H1 (cell line): ENCODE results near the gene MYNN. TPM values are rescaled to one million over a fixed set of nuclear protein-coding genes. Genes with fewer than 3 reads are reported as not detected.
A peak's percentile ranks its signal among the peaks of the same experiment; 100 is the strongest.

Source experiments
- ATF2 ChIP-seq: IDR thresholded peaks from 2 replicates; pipeline ENCODE4 v1.6.1; 2012; ENCODE audit warnings: low read length, inconsistent platforms
- EZH2 ChIP-seq: fragments of 200-600 bp; sonication (generic); IDR thresholded peaks from 2 replicates; pipeline ENCODE4 v1.7.1; 2012; ENCODE audit warnings: low read depth, mild to moderate bottlenecking, moderate library complexity, low read length, inconsistent platforms; ENCODE audit not compliant: severe bottlenecking
- GTF2F1 ChIP-seq: IDR thresholded peaks from 2 replicates; pipeline ENCODE4 v1.6.1; 2012; ENCODE audit warnings: low read depth, low read length, improper control_type of control experiment, borderline replicate concordance
- KDM4A ChIP-seq: IDR thresholded peaks from one replicate; pipeline ENCODE4 v1.7.1; 2012; ENCODE audit warnings: low read depth, mild to moderate bottlenecking, moderate library complexity, low read length, inconsistent platforms; ENCODE audit not compliant: severe bottlenecking
- PHF8 ChIP-seq: fragments of 200-600 bp; sonication (generic); conservative IDR thresholded peaks from 2 replicates; pipeline ENCODE4 v1.7.1; 2012; ENCODE audit warnings: low read depth, mild to moderate bottlenecking, inconsistent platforms, low read length, moderate library complexity
- SP1 ChIP-seq: IDR thresholded peaks from 2 replicates; pipeline ENCODE4 v1.6.1; 2011; ENCODE audit warnings: low read depth, low read length
- SRF ChIP-seq: IDR thresholded peaks from 2 replicates; pipeline ENCODE4 v1.6.1; 2011; ENCODE audit warnings: mild to moderate bottlenecking, low read depth, low read length, moderate library complexity
- TAF7 ChIP-seq: optimal IDR thresholded peaks from 2 replicates; pipeline ENCODE3; 2011; ENCODE audit warnings: low read depth, mild to moderate bottlenecking, inconsistent platforms, low read length, moderate library complexity, borderline replicate concordance
- TCF12 ChIP-seq: IDR thresholded peaks from 2 replicates; pipeline ENCODE4 v1.6.1; 2011; ENCODE audit warnings: low read depth, mild to moderate bottlenecking, low read length
- polyA plus RNA-seq, 7 experiments: library from polyadenylated mRNA; depleted of rRNA in 3 of 7; stranded (reverse) in 5 of 7; unstranded in 2 of 7; fragments of >200 nt in 5 of 7; fragments of 200-250 nt in 2 of 7; gene quantifications; 1 replicate in 5 of 7; 2 replicates in 1 of 7; 4 replicates in 1 of 7; pipeline versions ENCODE4 v1.2.1 to v1.2.3, GENCODE V29; 2011 to 2013; ENCODE audit warnings: missing spikeins in 2 of 7, mixed read lengths in 2 of 7
- total RNA-seq: library from RNA; stranded (reverse); fragmentation: NEBNext Ultra II Directional; extraction: Animal tissue kit (Norgen Biotek cat#: 25700); gene quantifications from 2 replicates; pipeline ENCODE4 v1.2.1, GENCODE V29; 2021

Gene MYNN
- total and polyA plus RNA-seq, 2 of the 8 experiments (the other 6 are each of a cell fraction or from before 2014, with no cell fraction given) = 7.3 to 15.2 TPM

- TF ChIP-seq ATF2 (0 out of 2 replicates have a peak, but pooled peaks have one; percentile 28), SP1 (0 out of 2 replicates have a peak, but pooled peaks have one; percentile 27), SRF (0 out of 2 replicates have a peak, but pooled peaks have one; percentile 15), TCF12 (no peak), PHF8 (peak; percentile 98; the same call in 1 of the 2 replicates), EZH2 (no peak), TAF7 (peak; percentile 92), KDM4A (peak; percentile 57), GTF2F1 (peak; percentile 84; the same call in 1 of the 2 replicates)
- TF ChIP-seq, all 59 proteins: peak for 23
Measured at GRCh38 chr3:169764882-169765612, 8.1 kb upstream of the MYNN start, which contains the start of gene TERC (continued).
